Ishikawa (cell line): ENCODE data around the gene HEYL.

ENCODE experiments used
- CEBPB ChIP-seq: IDR thresholded peaks from 2 replicates; pipeline ENCODE4 v1.6.1; 2012
- CREB1 ChIP-seq: IDR thresholded peaks from 2 replicates; pipeline ENCODE4 v1.6.1; 2012; ENCODE audit warnings: low read depth
- EGR1 ChIP-seq: IDR thresholded peaks from 2 replicates; pipeline ENCODE4 v1.6.1; 2012
- EP300 ChIP-seq: IDR thresholded peaks from 2 replicates; pipeline ENCODE4 v1.6.1; 2012; ENCODE audit warnings: borderline replicate concordance
- FOXM1 ChIP-seq: IDR thresholded peaks from 2 replicates; pipeline ENCODE4 v1.6.1; 2012; ENCODE audit warnings: low read depth, borderline replicate concordance
- NFIC ChIP-seq: IDR thresholded peaks from 2 replicates; pipeline ENCODE4 v1.6.1; 2012
- RAD21 ChIP-seq: IDR thresholded peaks from 2 replicates; pipeline ENCODE4 v1.6.1; 2012; ENCODE audit warnings: low read depth
- REST ChIP-seq: IDR thresholded peaks from 2 replicates; pipeline ENCODE4 v1.6.1; 2012; ENCODE audit warnings: low read depth, mild to moderate bottlenecking
- TAF1 ChIP-seq: IDR thresholded peaks from 2 replicates; pipeline ENCODE4 v1.6.1; 2012; ENCODE audit warnings: low read depth, mild to moderate bottlenecking
- TCF12 ChIP-seq: IDR thresholded peaks from 2 replicates; pipeline ENCODE4 v1.6.1; 2012; ENCODE audit warnings: low read depth
- TEAD4 ChIP-seq: IDR thresholded peaks from 2 replicates; pipeline ENCODE4 v1.6.1; 2012
- YY1 ChIP-seq: IDR thresholded peaks from 2 replicates; pipeline ENCODE4 v1.6.1; 2012; ENCODE audit warnings: low read depth
- ZBTB7A ChIP-seq: IDR thresholded peaks from 2 replicates; pipeline ENCODE4 v1.6.1; 2012; ENCODE audit warnings: low read depth
- TF ChIP-seq, protein P1 (sequence below): IDR thresholded peaks from 2 replicates; pipeline ENCODE4 v1.6.1; 2012
- TF ChIP-seq, protein P2 (sequence below): IDR thresholded peaks from 2 replicates; pipeline ENCODE4 v1.6.1; 2012

HEYL gene

DNA sequence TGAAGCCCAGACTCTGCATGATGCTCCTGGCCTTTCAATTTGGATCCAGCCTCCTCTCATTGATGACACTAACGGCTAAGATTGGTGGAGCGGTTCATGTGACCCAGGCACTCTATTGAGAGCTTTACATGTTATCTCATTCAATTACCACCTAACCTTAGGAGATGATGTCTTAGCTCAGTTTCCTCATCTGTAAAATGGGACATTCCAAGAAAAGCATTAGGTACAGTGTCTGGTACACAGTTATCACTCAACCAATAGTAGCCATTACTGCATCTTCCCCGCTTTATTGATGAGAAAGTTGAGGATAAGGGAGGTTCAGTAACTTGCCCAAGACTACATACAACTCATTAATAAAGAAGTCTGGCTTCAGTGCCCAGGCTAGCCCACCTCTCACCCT, 17.0 kb downstream of the HEYL start:
- no peak for TF ChIP-seq RAD21
- TF ChIP-seq REST: no peak
- TF ChIP-seq ZBTB7A: no peak
- no peak for TF ChIP-seq TAF1
- TF ChIP-seq CEBPB: no peak
- TF ChIP-seq, protein P1, sequence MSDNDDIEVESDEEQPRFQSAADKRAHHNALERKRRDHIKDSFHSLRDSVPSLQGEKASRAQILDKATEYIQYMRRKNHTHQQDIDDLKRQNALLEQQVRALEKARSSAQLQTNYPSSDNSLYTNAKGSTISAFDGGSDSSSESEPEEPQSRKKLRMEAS: no peak
- no peak for TF ChIP-seq NFIC
- no peak for TF ChIP-seq TEAD4
- TF ChIP-seq EP300: no peak
- no peak for TF ChIP-seq YY1

DNA sequence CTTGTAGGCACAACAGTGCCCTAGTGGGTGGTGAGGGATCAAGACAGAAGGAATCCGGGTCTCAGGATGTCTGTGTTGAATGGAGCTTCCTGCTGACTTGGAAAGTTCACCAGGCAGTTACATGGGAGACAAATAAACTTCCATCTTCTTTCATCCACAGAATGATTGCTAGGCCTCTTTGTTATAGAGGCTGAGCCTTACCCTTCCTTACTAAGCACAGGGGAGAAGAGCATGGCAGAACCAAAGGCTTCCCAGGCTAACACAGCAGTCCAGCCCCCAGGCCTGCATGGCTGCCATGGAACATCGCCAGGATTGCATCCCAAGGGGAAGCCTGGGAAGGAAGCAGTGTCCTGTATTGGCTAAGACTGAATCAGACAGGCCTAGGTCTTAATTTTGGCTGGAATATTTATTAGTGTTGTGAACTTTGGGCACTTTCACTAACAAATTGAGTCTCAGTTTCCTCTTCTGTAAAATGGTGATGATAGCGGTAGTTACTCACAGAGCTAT, 18.7 kb downstream of the HEYL start:
- TF ChIP-seq FOXM1 (no peak), CEBPB (no peak), NFIC (no peak), YY1 (no peak), EP300 (no peak), CREB1 (no peak), TAF1 (no peak), ZBTB7A (no peak), REST (no peak), TCF12 (no peak), RAD21 (no peak), EGR1 (no peak), TEAD4 (no peak)
- TF ChIP-seq, protein P1: no peak
- TF ChIP-seq, protein P2, sequence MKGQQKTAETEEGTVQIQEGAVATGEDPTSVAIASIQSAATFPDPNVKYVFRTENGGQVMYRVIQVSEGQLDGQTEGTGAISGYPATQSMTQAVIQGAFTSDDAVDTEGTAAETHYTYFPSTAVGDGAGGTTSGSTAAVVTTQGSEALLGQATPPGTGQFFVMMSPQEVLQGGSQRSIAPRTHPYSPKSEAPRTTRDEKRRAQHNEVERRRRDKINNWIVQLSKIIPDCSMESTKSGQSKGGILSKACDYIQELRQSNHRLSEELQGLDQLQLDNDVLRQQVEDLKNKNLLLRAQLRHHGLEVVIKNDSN: no peak

DNA sequence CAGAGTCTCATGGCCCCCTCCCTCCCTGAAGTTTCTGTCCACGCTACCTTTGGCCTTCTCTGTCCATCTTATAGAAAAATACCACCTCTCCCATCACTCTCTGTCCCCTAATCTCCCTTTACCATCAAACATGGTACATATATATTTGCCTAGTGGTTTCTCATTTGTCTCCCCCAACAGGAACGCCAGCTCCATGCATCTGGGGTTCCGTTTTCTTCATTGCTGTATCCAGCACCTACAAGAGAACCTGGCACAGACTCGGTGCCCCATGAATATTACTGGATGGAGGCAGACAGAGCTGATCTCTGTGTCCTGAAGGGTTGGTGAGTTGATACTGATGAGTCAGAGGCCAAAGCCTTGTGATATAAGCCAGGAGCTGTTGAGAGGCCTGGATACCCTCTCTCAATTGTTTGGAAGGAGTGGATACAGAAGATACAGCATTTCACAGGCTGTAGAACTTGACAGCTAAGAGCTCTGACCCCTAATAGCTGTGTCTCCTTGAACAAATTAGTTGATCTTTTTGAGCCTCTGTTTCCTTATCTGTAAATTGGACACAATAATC, 21.9 kb downstream of the HEYL start:
- TF ChIP-seq CEBPB (no peak), TAF1 (no peak), ZBTB7A (no peak), YY1 (no peak), EP300 (no peak), EGR1 (no peak), RAD21 (no peak), CREB1 (no peak)

DNA sequence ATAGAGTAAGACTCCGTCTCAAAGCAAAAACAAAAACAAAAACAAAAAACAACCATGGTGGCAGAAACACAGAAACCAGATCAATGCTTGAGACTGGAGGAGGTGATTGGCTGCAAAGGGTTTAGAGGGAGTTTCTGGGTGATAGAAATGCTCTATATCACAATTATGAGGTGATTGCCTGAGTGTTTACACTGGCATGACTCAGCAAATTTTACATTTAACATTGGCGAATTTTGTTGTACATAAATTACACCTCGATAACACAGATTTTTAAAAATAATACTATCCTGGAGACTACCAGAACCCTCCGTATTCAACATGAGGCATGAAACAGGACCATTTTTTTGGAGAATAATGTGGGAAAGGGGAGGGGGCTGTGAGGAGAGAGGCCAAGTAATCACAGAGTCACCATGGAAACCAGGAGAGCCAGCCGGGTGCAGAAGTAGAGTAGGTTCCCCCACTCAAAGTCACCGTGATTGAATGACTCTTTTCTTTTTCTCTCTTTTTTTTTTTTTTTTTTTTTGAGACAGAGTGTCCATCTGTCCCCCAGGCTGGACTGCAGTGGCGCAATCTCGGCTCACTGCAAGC, 24.3 kb downstream of the HEYL start:
- TF ChIP-seq FOXM1: no peak
- TF ChIP-seq, protein P2: no peak
- no peak for TF ChIP-seq YY1
- TF ChIP-seq EP300: no peak
- TF ChIP-seq CEBPB: no peak
- no peak for TF ChIP-seq RAD21
- no peak for TF ChIP-seq CREB1
- TF ChIP-seq NFIC: no peak
- TF ChIP-seq TEAD4: no peak
- no peak for TF ChIP-seq TAF1
- no peak for TF ChIP-seq TCF12
- TF ChIP-seq EGR1: no peak
- no peak for TF ChIP-seq ZBTB7A
- TF ChIP-seq, protein P1: no peak
- no peak for TF ChIP-seq REST
